Measurements from ENCODE around the gene TRDN.

DNA sequence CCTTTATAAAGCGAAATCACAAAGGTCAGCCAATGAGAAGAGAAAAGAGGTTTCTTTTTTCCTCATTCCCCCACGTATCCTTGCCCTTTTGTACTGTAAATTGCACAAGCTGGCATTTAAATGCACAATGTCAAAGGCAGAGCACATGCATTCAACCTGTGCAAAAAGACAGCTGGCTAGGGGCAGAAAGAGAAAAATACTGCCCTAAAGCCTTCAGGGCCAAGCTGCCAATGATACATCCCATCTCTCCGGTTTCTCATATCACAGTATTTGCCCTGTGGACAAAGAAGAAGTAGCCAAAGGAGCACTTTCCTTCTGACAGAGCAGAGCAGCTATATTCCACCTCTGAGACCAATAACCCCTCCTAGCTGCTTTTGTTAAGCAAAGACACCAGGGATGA, 219.2 kb downstream of the TRDN start:
- TF ChIP-seq POLR2A (IDR thresholded peaks at IDR 0.05) (no peak), POLR2AphosphoS5 (IDR thresholded peaks at IDR 0.05) (no peak)
- TF ChIP-seq, protein P1, sequence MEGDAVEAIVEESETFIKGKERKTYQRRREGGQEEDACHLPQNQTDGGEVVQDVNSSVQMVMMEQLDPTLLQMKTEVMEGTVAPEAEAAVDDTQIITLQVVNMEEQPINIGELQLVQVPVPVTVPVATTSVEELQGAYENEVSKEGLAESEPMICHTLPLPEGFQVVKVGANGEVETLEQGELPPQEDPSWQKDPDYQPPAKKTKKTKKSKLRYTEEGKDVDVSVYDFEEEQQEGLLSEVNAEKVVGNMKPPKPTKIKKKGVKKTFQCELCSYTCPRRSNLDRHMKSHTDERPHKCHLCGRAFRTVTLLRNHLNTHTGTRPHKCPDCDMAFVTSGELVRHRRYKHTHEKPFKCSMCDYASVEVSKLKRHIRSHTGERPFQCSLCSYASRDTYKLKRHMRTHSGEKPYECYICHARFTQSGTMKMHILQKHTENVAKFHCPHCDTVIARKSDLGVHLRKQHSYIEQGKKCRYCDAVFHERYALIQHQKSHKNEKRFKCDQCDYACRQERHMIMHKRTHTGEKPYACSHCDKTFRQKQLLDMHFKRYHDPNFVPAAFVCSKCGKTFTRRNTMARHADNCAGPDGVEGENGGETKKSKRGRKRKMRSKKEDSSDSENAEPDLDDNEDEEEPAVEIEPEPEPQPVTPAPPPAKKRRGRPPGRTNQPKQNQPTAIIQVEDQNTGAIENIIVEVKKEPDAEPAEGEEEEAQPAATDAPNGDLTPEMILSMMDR (IDR thresholded peaks at IDR 0.05) = no peak

Measured in breast epithelium (tissue), 3 donors.